ENCODE results near the gene BARHL1. TPM values are rescaled to one million over a fixed set of nuclear protein-coding genes. Genes with fewer than 3 reads are reported as not detected.

BARHL1 gene
- total and polyA plus RNA-seq, 2 experiments from 2014 or later = not detected

DNA sequence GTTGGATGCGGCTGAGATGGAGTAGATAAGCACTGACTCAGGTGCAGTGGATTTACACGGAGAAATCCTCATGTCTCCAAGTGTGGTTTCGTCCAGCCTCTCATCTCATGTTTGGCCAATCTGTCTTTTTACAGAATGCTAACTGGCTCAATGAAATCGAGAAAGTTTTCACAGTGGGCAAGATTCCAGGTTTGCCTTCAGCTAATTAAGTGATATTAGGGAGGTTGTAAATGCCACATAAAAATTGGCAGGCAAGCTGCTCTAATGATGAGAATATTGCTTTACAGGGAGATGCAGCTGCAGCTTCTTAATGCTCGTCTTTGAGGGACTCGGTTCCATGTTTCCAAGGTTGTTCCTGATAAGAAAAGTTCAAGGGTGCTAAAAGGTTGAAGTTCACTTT is 23.7 kb downstream of the BARHL1 start:
- no peak overlapping the region for H2AFZ ChIP-seq
- H3K27me3 Mint-ChIP-seq (ENCODE audit: insufficient read depth, low read depth, poor library complexity) = peaks cover 8% of the 10 kb centered on the region
- TF ChIP-seq EZH2phosphoT487 (IDR thresholded peaks at IDR 0.05; ENCODE audit: unreplicated experiment) = no peak
- no peak for TF ChIP-seq EZH2 (IDR thresholded peaks at IDR 0.05; ENCODE audit: low read depth, unreplicated experiment)
- TF ChIP-seq NANOG (IDR thresholded peaks at IDR 0.05; ENCODE audit: borderline replicate concordance) = no peak
- TF ChIP-seq, protein P1, sequence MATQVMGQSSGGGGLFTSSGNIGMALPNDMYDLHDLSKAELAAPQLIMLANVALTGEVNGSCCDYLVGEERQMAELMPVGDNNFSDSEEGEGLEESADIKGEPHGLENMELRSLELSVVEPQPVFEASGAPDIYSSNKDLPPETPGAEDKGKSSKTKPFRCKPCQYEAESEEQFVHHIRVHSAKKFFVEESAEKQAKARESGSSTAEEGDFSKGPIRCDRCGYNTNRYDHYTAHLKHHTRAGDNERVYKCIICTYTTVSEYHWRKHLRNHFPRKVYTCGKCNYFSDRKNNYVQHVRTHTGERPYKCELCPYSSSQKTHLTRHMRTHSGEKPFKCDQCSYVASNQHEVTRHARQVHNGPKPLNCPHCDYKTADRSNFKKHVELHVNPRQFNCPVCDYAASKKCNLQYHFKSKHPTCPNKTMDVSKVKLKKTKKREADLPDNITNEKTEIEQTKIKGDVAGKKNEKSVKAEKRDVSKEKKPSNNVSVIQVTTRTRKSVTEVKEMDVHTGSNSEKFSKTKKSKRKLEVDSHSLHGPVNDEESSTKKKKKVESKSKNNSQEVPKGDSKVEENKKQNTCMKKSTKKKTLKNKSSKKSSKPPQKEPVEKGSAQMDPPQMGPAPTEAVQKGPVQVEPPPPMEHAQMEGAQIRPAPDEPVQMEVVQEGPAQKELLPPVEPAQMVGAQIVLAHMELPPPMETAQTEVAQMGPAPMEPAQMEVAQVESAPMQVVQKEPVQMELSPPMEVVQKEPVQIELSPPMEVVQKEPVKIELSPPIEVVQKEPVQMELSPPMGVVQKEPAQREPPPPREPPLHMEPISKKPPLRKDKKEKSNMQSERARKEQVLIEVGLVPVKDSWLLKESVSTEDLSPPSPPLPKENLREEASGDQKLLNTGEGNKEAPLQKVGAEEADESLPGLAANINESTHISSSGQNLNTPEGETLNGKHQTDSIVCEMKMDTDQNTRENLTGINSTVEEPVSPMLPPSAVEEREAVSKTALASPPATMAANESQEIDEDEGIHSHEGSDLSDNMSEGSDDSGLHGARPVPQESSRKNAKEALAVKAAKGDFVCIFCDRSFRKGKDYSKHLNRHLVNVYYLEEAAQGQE (IDR thresholded peaks at IDR 0.05; ENCODE audit: unreplicated experiment) = no peak
- no peak for TF ChIP-seq JUNB (IDR thresholded peaks at IDR 0.05; ENCODE audit: unreplicated experiment)
- TF ChIP-seq CREB1 (CRISPR knock-in tag; IDR thresholded peaks at IDR 0.05; ENCODE audit: low read depth) = no peak
- no peak for TF ChIP-seq POLR2AphosphoS5 (IDR thresholded peaks at IDR 0.05; ENCODE audit: low read depth)
- TF ChIP-seq, protein P2, sequence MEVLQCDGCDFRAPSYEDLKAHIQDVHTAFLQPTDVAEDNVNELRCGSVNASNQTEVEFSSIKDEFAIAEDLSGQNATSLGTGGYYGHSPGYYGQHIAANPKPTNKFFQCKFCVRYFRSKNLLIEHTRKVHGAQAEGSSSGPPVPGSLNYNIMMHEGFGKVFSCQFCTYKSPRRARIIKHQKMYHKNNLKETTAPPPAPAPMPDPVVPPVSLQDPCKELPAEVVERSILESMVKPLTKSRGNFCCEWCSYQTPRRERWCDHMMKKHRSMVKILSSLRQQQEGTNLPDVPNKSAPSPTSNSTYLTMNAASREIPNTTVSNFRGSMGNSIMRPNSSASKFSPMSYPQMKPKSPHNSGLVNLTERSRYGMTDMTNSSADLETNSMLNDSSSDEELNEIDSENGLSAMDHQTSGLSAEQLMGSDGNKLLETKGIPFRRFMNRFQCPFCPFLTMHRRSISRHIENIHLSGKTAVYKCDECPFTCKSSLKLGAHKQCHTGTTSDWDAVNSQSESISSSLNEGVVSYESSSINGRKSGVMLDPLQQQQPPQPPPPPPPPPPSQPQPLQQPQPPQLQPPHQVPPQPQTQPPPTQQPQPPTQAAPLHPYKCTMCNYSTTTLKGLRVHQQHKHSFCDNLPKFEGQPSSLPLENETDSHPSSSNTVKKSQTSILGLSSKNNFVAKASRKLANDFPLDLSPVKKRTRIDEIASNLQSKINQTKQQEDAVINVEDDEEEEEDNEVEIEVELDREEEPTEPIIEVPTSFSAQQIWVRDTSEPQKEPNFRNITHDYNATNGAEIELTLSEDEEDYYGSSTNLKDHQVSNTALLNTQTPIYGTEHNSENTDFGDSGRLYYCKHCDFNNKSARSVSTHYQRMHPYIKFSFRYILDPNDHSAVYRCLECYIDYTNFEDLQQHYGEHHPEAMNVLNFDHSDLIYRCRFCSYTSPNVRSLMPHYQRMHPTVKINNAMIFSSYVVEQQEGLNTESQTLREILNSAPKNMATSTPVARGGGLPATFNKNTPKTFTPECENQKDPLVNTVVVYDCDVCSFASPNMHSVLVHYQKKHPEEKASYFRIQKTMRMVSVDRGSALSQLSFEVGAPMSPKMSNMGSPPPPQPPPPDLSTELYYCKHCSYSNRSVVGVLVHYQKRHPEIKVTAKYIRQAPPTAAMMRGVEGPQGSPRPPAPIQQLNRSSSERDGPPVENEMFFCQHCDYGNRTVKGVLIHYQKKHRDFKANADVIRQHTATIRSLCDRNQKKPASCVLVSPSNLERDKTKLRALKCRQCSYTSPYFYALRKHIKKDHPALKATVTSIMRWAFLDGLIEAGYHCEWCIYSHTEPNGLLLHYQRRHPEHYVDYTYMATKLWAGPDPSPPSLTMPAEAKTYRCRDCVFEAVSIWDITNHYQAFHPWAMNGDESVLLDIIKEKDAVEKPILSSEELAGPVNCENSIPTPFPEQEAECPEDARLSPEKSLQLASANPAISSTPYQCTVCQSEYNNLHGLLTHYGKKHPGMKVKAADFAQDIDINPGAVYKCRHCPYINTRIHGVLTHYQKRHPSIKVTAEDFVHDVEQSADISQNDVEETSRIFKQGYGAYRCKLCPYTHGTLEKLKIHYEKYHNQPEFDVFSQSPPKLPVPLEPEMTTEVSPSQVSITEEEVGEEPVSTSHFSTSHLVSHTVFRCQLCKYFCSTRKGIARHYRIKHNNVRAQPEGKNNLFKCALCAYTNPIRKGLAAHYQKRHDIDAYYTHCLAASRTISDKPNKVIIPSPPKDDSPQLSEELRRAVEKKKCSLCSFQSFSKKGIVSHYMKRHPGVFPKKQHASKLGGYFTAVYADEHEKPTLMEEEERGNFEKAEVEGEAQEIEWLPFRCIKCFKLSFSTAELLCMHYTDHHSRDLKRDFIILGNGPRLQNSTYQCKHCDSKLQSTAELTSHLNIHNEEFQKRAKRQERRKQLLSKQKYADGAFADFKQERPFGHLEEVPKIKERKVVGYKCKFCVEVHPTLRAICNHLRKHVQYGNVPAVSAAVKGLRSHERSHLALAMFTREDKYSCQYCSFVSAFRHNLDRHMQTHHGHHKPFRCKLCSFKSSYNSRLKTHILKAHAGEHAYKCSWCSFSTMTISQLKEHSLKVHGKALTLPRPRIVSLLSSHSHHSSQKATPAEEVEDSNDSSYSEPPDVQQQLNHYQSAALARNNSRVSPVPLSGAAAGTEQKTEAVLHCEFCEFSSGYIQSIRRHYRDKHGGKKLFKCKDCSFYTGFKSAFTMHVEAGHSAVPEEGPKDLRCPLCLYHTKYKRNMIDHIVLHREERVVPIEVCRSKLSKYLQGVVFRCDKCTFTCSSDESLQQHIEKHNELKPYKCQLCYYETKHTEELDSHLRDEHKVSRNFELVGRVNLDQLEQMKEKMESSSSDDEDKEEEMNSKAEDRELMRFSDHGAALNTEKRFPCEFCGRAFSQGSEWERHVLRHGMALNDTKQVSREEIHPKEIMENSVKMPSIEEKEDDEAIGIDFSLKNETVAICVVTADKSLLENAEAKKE (CRISPR knock-in tag; IDR thresholded peaks at IDR 0.05) = no peak
- no peak for TF ChIP-seq CTCF (conservative IDR thresholded peaks at IDR 0.05; ENCODE audit: low read depth in 2 of 2)
- TF ChIP-seq STAT1 (IDR thresholded peaks at IDR 0.05; ENCODE audit: unreplicated experiment) = no peak
- TF ChIP-seq, protein P3, sequence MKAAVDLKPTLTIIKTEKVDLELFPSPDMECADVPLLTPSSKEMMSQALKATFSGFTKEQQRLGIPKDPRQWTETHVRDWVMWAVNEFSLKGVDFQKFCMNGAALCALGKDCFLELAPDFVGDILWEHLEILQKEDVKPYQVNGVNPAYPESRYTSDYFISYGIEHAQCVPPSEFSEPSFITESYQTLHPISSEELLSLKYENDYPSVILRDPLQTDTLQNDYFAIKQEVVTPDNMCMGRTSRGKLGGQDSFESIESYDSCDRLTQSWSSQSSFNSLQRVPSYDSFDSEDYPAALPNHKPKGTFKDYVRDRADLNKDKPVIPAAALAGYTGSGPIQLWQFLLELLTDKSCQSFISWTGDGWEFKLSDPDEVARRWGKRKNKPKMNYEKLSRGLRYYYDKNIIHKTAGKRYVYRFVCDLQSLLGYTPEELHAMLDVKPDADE (IDR thresholded peaks at IDR 0.05) = no peak
- no peak for TF ChIP-seq ZNF114 (CRISPR knock-in tag; IDR thresholded peaks at IDR 0.05)
- TF ChIP-seq ZNF331 (CRISPR knock-in tag; IDR thresholded peaks at IDR 0.05; ENCODE audit: low read depth) = no peak
- no peaks in the 10 kb centered on the region for H3F3A ChIP-seq (replicated peaks; ENCODE audit: low read depth)
- no peaks in the 10 kb centered on the region for H3K79me2 ChIP-seq (replicated peaks; ENCODE audit: insufficient read depth)
- H3K9me3 Mint-ChIP-seq = no peaks in the 10 kb centered on the region
- no peak overlapping the region for H3K4me3 ChIP-seq
- no peaks in the 10 kb centered on the region for H3K4me1 ChIP-seq (ENCODE audit: insufficient read depth)
- peaks cover 2% of the 10 kb centered on the region; the same call in 2 of the 3 replicates for H3K4me1 Mint-ChIP-seq
- no peak overlapping the region for H3K4me3 Mint-ChIP-seq
- peaks cover 5% of the 10 kb centered on the region; the same call in 1 of the 2 replicates for H3K36me3 ChIP-seq (ENCODE audit: insufficient read depth)
- H3K27ac ChIP-seq (ENCODE audit: low read depth) = no peak overlapping the region
- no peak overlapping the region for H3K4me2 ChIP-seq
- DNase-seq (ENCODE audit: low spot score) (no peak), ATAC-seq (no peak)
- H4K20me1 ChIP-seq (replicated peaks; ENCODE audit: insufficient read depth) = peaks cover 6% of the 10 kb centered on the region
- H3K36me3 Mint-ChIP-seq (ENCODE audit: low read depth) = peaks cover 45% of the 10 kb centered on the region
- peak overlapping the region; percentile 35; the same call in 1 of the 2 replicates for H3K27ac Mint-ChIP-seq
- H3K27me3 ChIP-seq (ENCODE audit: insufficient read depth) = no peaks in the 10 kb centered on the region
- H3K9me2 ChIP-seq (ENCODE audit: insufficient read depth) = no peaks in the 10 kb centered on the region
